CD4-positive, alpha-beta memory T cell (primary cell): ENCODE results near the gene AGBL3. TPM values are rescaled to one million over a fixed set of nuclear protein-coding genes. Genes with fewer than 3 reads are reported as not detected.

Experiments
- polyA plus RNA-seq, 2 donors: library from polyadenylated mRNA; unstranded; fragments of 300-500 nt; fragmentation: Illumina TruSeq; gene quantifications; one replicate each; pipeline ENCODE4 v1.2.3, GENCODE V29; 2021
- total RNA-seq, 2 experiments: library from RNA; stranded (reverse); gene quantifications; one replicate each; pipeline ENCODE4 v1.2.3, GENCODE V29; 2021

Gene AGBL3
- total and polyA plus RNA-seq, 4 experiments from 2014 or later: 0.42 to 6.2 (median 3.2) TPM

Other genes with a start within 250 kb of the AGBL3 start
- gene CALD1, start 206.9 kb upstream of the AGBL3 start, total RNA-seq: not detected
- under 1 TPM in 1 of 2 donors, not detected in 1; 0.13 TPM for gene CALD1, start 206.9 kb upstream of the AGBL3 start, polyA plus RNA-seq
- gene TMEM140, start 161.6 kb downstream of the AGBL3 start, total RNA-seq: 10 to 100 TPM; 28.3 to 31.3 TPM
- gene TMEM140, start 161.6 kb downstream of the AGBL3 start, polyA plus RNA-seq: 10 to 100 TPM; 13.6 to 30.9 TPM
- 10 to 100 TPM; 45.3 to 46.5 TPM for gene CYREN, start 184.2 kb downstream of the AGBL3 start, total RNA-seq
- gene CYREN, start 184.2 kb downstream of the AGBL3 start, polyA plus RNA-seq: 10 to 100 TPM; 35.2 to 52.9 TPM
- 10 to 100 TPM; 29.1 to 29.4 TPM for gene WDR91, start 225.0 kb downstream of the AGBL3 start, total RNA-seq
- gene WDR91, start 225.0 kb downstream of the AGBL3 start, polyA plus RNA-seq: 1 to 10 TPM; 2.3 to 8.9 TPM
- not detected for gene STRA8, start 247.3 kb downstream of the AGBL3 start, total RNA-seq
- gene STRA8, start 247.3 kb downstream of the AGBL3 start, polyA plus RNA-seq: not detected